ENCODE measurements around the gene MAL.

MAL gene

DNA sequence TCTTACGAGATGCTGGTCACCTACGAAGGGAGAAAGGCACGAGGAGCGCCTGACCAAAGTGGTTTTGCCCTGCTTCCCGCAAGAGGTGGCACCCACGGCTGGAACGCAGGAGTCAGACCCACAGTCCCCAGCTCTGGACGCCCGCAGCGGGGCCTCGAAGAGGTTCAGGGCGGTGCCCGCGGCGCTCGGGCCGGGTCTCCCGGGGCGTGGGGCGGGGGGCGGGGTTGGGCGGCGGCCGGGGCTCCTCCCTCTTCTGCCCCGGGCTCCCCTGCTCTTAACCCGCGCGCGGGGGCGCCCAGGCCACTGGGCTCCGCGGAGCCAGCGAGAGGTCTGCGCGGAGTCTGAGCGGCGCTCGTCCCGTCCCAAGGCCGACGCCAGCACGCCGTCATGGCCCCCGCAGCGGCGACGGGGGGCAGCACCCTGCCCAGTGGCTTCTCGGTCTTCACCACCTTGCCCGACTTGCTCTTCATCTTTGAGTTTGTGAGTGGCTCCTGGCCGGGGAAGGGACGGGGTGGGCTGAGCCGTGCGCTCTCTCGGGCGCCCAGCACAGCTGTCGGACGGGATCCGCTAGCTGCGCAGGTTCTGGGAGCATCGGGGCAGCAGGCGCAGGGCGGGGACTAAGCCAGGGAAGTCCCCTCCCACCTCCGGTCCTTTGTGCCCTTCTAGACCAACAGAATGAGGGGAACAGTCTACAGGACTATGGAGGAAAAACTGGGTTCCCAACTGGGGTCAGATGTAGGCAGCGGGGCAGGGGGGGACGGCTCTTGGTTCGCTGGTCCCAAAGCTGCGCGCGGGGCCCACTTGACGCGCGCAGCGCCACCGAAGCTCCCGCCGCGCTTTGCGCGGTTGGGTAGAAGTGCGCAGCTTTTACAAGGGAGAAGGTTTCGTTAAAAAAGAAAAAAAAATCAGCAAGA, at the start of gene MAL:
Gene MAL (plus strand): TSS at position 303 of the 914 bp plus-strand sequence. CDS start 85 bp downstream, at position 388.
- peaks cover 81% of the 10 kb centered on the region for H3K27me3 ChIP-seq (ENCODE audit: insufficient read depth, low read length)
- H2AFZ ChIP-seq (ENCODE audit: low read depth, low read length), result peak within 1 kb of the TSS; percentile 82
- no peaks in the 10 kb centered on the region for H3K36me3 ChIP-seq (ENCODE audit: insufficient read depth, low read length)
- peak within 1 kb of the TSS; percentile 45 for H3K4me3 ChIP-seq (ENCODE audit: low read length)
- no peaks in the 10 kb centered on the region for H3K9me3 ChIP-seq (ENCODE audit: low read length)
- no peaks in the 10 kb centered on the region for H3K4me1 ChIP-seq (ENCODE audit: insufficient read depth, low read length)

DNA sequence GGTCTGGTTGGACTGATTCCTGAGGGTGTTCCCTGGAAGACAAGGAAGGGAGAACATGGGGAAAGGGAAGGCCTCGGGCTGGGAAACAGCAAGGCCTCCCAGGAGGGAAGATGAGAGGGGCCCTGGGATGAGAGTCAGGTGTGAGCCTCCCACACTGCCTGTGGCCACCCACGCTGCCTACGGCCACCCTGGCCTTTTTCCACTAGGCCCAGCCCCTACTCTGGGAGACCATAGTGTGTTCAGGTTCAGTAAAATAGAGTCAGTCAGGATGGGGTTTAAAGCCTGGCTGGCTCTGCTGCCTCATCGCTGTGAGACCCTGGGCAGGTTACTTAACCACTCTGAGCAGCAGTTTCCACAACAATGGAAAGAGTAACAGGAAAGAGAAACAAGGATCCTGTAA, 47.7 kb upstream of the MAL start:
- no peaks in the 10 kb centered on the region for H3K9me3 ChIP-seq (ENCODE audit: low read length)
- no peaks in the 10 kb centered on the region for H3K27me3 ChIP-seq (ENCODE audit: insufficient read depth, low read length)
- H3K4me1 ChIP-seq (ENCODE audit: insufficient read depth, low read length), result no peaks in the 10 kb centered on the region
- H3K4me3 ChIP-seq (ENCODE audit: low read length), result no peak overlapping the region
- H3K36me3 ChIP-seq (ENCODE audit: insufficient read depth, low read length), result no peaks in the 10 kb centered on the region
- H2AFZ ChIP-seq (ENCODE audit: low read depth, low read length), result no peak overlapping the region

DNA sequence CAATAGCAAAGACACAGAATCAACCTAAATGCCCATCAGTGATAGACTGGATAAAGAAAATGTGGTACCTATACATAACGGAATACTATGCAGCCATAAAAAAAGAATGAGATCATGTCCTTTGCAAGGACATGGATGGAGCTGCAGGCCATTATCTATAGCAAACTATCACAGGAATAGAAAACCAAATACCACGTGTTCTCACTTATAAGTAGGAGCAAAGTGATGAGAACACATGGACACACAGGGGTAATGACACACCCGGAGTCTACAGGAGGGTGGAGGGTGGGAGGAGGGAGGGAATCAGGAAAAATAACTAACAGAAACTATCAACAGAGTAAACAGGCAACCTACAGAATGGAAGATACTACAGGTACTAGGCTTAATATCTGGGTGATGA, 46.6 kb upstream of the MAL start:
- Histone ChIP-seq H2AFZ (ENCODE audit: low read depth, low read length) (no peak overlapping the region), H3K9me3 (ENCODE audit: low read length) (no peaks in the 10 kb centered on the region), H3K27me3 (ENCODE audit: insufficient read depth, low read length) (no peaks in the 10 kb centered on the region), H3K4me3 (ENCODE audit: low read length) (no peak overlapping the region), H3K36me3 (ENCODE audit: insufficient read depth, low read length) (no peaks in the 10 kb centered on the region), H3K4me1 (ENCODE audit: insufficient read depth, low read length) (no peaks in the 10 kb centered on the region)

DNA sequence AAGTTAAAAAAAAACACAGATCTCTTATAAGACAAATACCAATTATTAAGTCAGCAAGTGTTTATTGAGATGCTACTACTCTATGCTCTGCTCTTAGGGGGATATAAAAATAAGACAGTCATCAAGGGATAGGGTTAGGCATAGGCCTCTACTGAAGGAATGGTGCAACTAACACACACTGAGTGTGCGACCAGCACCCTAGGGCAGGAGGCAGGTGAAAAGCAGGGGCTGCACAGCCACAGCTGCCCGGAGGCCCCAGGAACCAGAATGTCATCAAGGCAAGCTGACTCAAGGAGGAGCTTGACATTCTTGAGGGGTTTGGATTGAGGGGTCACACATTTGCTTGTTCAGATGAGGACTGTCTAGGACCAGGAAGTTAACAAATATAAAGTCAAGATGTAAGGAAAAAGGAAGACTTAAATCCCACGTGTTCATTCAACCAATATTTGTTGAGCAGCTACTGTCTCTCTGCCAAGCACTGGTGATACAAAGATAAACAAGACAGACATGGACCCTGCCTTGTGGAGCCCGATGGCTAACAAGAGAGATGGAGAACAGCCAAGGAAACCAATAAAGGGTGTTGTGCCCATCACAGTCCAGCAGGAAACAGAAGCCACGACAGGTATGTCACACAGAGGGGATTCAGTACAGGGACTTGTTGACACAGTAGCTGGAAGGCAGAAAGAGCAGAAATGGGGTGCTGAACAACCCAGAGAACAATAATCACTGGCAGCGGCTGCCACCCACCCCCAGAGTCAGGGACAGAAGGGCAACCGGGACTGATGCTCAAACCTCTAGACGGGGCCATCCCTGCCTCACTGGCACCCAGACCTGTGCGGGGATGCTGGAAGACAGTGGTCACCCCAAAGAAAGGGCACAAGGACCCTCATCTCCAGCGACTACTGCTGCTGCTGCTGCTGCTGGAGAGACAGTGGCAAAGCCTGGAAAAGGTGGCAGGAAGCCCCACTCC, 45.8 kb upstream of the MAL start:
- no peaks in the 10 kb centered on the region for H3K36me3 ChIP-seq (ENCODE audit: insufficient read depth, low read length)
- no peaks in the 10 kb centered on the region for H3K9me3 ChIP-seq (ENCODE audit: low read length)
- H3K4me3 ChIP-seq (ENCODE audit: low read length), result no peak overlapping the region
- H3K4me1 ChIP-seq (ENCODE audit: insufficient read depth, low read length), result no peaks in the 10 kb centered on the region
- no peaks in the 10 kb centered on the region for H3K27me3 ChIP-seq (ENCODE audit: insufficient read depth, low read length)
- no peak overlapping the region for H2AFZ ChIP-seq (ENCODE audit: low read depth, low read length)

DNA sequence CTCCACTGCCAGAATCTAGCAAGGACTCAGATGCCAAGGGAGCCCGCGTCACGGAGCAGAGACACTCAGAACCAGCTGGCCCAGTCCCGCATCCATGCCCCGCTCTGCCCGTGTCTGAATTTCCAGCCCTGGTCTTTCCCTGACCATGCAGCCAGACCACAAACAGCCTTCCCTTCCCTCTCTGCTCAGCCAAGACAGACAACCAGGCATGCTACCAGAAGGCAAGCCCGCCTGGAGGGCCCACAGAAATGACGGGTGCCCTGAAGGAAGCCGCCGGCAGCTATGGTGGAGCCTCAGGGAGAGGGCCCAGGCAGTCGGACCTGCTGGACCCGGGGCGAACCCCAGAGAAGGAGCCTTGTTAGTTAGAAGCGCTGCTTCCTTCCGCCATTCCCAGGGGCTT, 45.1 kb upstream of the MAL start:
- H3K9me3 ChIP-seq (ENCODE audit: low read length), result no peaks in the 10 kb centered on the region
- H3K4me3 ChIP-seq (ENCODE audit: low read length), result no peak overlapping the region
- no peaks in the 10 kb centered on the region for H3K4me1 ChIP-seq (ENCODE audit: insufficient read depth, low read length)
- no peak overlapping the region for H2AFZ ChIP-seq (ENCODE audit: low read depth, low read length)
- H3K27me3 ChIP-seq (ENCODE audit: insufficient read depth, low read length), result no peaks in the 10 kb centered on the region
- H3K36me3 ChIP-seq (ENCODE audit: insufficient read depth, low read length), result no peaks in the 10 kb centered on the region

DNA sequence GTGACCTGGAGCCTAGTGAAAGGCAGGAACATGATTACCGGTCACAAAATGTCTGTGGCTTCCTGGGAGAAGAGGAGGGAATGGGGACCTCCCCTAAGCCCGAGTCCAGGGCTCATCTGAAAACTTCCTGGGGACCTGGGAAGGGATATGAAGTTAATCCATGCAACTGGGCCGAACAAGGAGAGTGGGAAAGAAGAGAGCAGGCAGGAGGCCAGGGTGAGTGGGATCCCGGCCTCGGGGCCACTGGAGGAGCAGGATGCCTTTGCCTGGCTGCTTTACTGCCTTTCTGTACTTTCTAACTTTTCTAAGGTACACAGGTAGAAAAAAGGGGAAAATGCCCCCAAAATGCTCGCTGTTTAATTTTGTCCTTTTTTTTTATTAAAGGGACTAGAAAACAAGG, 43.4 kb upstream of the MAL start:
- no peaks in the 10 kb centered on the region for H3K9me3 ChIP-seq (ENCODE audit: low read length)
- H3K4me3 ChIP-seq (ENCODE audit: low read length), result no peak overlapping the region
- no peaks in the 10 kb centered on the region for H3K4me1 ChIP-seq (ENCODE audit: insufficient read depth, low read length)
- no peaks in the 10 kb centered on the region for H3K36me3 ChIP-seq (ENCODE audit: insufficient read depth, low read length)
- H2AFZ ChIP-seq (ENCODE audit: low read depth, low read length), result no peak overlapping the region
- no peaks in the 10 kb centered on the region for H3K27me3 ChIP-seq (ENCODE audit: insufficient read depth, low read length)

DNA sequence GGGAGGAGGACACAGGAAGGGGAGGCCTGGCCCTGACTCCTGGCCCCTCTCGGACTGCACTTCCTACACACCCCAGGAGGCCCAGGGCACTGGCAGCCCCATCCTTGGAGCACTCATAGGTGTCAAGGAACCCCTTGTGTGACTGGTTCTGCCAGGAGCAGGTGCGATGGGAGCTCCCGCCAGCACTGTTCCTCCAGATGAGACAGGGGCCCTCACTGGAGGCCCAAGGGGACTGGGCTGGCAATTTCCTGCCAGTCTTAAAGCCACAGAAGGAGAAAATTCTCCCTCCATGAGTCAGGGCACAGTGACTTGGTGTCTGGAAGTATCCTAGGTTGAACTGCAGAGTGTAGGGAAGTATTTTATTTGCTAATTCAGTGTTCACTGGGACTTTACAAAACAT, 42.8 kb upstream of the MAL start:
- Histone ChIP-seq H2AFZ (ENCODE audit: low read depth, low read length) (no peak overlapping the region), H3K4me1 (ENCODE audit: insufficient read depth, low read length) (no peaks in the 10 kb centered on the region), H3K27me3 (ENCODE audit: insufficient read depth, low read length) (no peaks in the 10 kb centered on the region), H3K36me3 (ENCODE audit: insufficient read depth, low read length) (no peaks in the 10 kb centered on the region), H3K4me3 (ENCODE audit: low read length) (no peak overlapping the region), H3K9me3 (ENCODE audit: low read length) (no peaks in the 10 kb centered on the region)

DNA sequence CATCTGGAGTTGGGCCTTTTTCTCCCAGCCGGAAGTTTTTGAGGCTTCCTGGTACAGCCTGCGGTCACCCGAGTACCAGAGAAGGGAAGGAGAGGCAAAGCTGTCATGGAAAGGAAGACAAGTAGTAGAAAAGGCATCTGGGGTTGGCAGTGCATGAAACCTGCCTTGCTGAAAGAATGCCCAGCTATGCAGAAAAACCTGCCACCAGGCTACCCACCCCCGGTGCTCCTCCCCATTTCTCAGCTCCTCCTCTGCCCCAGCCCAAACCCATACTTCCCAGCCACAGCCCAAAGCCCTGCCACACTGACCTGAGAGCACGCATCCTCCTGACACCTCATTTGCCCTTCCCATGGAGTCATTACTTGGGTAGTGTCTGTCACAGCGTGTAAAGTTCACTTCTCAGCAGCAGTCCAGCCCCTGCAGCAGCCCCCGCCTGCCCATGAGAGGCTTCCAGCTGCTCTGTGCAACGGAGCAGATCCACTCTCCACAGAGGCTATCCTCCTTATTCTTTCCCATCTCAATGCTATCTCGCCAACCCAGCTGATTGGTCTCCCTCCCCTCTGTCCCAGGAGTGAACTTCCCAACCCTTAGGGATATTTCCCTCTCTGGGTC, 40.4 kb upstream of the MAL start:
- Histone ChIP-seq H3K36me3 (ENCODE audit: insufficient read depth, low read length) (no peaks in the 10 kb centered on the region), H3K4me1 (ENCODE audit: insufficient read depth, low read length) (peaks cover 8% of the 10 kb centered on the region), H2AFZ (ENCODE audit: low read depth, low read length) (no peak overlapping the region), H3K27me3 (ENCODE audit: insufficient read depth, low read length) (no peaks in the 10 kb centered on the region), H3K9me3 (ENCODE audit: low read length) (no peaks in the 10 kb centered on the region), H3K4me3 (ENCODE audit: low read length) (no peak overlapping the region)

DNA sequence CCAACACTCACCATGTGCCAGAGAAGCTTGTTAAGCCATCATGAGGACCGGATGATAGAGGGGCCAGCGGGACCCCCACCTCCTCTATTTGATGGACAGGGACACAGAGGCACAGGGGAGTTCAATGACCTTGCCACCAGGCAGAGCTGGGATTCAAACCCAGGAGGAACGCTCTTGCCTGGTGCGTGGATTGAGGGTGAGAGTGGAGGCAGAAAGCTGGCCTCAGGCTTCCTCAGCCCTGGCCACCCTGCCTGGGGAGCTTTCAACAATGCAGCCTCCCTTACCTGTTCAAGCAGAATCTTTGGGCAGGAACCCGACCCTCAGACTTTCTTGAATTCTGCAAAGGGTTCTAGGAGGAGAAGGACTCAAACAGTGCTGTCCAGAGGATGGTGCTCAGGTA, 39.9 kb upstream of the MAL start:
- H3K4me3 ChIP-seq (ENCODE audit: low read length), result no peak overlapping the region
- no peak overlapping the region for H2AFZ ChIP-seq (ENCODE audit: low read depth, low read length)
- H3K27me3 ChIP-seq (ENCODE audit: insufficient read depth, low read length), result no peaks in the 10 kb centered on the region
- H3K36me3 ChIP-seq (ENCODE audit: insufficient read depth, low read length), result no peaks in the 10 kb centered on the region
- H3K4me1 ChIP-seq (ENCODE audit: insufficient read depth, low read length), result peaks cover 8% of the 10 kb centered on the region
- H3K9me3 ChIP-seq (ENCODE audit: low read length), result no peaks in the 10 kb centered on the region

DNA sequence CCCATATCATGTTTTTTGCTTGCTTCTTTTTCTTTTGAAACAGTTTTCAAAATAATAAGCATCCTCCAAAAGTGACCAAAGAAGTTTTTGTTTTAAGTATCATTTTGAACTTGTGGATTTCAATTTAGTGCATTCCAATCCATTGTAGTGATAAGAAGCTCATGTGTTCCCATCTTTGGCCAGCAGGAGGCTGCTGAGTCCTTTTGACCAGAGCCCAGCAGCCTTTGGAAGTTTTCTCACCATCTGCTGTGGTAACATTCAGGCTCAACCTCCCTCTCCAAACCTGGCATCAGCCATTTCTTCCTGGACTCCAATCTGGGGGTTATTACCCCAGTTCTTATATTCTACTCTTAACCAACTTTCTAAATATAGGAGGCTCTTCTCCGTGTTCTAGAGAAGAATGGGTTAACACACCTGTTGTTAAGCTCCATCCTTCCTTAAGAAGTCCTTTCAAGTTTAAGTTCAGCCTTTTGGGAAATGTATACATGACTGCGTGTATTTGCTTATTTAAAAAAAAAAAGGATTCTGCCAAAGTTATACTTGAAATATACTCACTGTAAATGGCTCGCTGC, 39.0 kb upstream of the MAL start:
- H2AFZ ChIP-seq (ENCODE audit: low read depth, low read length), result no peak overlapping the region
- H3K9me3 ChIP-seq (ENCODE audit: low read length), result no peaks in the 10 kb centered on the region
- no peaks in the 10 kb centered on the region for H3K27me3 ChIP-seq (ENCODE audit: insufficient read depth, low read length)

DNA sequence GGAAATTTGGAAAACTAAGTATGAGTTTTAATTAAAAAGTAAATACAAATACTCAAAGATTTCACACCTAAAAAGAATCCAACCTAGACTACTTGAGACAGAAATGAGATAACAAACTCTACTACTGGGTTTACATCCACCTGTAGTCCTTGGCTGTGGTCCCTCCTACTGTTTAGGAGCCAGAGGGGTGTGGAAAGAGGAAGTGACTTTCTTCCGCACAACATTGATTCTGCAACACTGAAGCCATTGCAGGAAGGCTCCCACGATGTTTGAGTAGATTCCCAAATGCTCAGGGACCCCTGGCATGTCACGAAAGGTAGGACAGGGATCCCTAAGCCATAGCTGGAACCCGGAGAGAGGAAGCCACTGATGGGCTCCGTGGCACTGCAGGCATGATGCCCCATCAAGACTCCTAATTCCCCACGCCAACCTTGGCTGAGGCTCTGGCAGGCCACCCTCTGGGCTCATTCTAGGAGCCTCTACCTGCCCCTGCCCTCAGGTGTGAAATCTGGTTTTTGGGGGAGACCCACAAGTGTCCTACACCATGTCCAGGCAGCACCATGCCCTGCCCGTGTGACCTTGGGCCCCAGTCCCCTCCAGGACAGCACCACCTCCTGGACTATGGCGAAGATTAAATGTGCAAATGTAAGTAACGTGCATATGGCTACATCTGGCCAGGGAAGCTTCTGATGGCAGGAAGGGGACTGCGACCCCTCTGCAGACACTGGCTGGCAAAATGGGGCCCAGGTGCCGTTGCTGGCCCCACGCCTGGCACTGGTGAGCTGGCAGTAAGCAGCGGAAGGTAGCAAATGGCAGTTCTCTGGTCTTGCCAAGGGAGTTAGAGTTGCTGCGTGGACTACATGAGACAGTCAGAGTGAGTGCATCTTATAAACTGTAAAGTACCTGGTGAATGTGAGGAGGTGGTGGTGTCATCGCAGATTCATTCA, 38.2 kb upstream of the MAL start:
- Histone ChIP-seq H3K36me3 (ENCODE audit: insufficient read depth, low read length) (no peaks in the 10 kb centered on the region), H3K4me3 (ENCODE audit: low read length) (no peak overlapping the region), H3K9me3 (ENCODE audit: low read length) (no peaks in the 10 kb centered on the region), H3K27me3 (ENCODE audit: insufficient read depth, low read length) (no peaks in the 10 kb centered on the region), H3K4me1 (ENCODE audit: insufficient read depth, low read length) (peaks cover 8% of the 10 kb centered on the region), H2AFZ (ENCODE audit: low read depth, low read length) (no peak overlapping the region)

More for the DNA sequence above, 39.0 kb upstream of the MAL start:
- Histone ChIP-seq H3K4me1 (ENCODE audit: insufficient read depth, low read length) (peaks cover 8% of the 10 kb centered on the region), H3K4me3 (ENCODE audit: low read length) (no peak overlapping the region), H3K36me3 (ENCODE audit: insufficient read depth, low read length) (no peaks in the 10 kb centered on the region)

DNA sequence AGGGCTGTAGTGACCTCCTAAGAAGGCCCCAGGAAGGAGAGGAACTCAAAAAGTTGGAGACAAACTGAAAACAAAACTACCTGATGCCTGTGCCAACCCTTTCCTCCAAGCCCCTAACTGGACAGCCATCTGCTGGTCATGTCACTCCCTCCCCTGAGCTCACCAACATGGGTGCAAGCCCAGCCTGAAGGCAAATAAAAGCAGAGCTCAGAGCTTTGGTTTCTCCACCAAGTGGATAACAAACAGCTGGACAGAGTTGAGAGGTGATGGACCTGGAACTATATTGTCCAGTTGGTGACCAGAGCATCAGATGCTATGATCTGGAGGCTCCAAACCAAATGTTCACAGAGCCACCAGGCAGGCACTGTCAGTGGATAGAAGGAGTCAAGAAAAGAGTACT, 34.6 kb upstream of the MAL start:
- H3K27me3 ChIP-seq (ENCODE audit: insufficient read depth, low read length), result no peaks in the 10 kb centered on the region
- H3K36me3 ChIP-seq (ENCODE audit: insufficient read depth, low read length), result no peaks in the 10 kb centered on the region
- H3K4me1 ChIP-seq (ENCODE audit: insufficient read depth, low read length), result peaks cover 19% of the 10 kb centered on the region
- no peak overlapping the region for H2AFZ ChIP-seq (ENCODE audit: low read depth, low read length)
- no peaks in the 10 kb centered on the region for H3K9me3 ChIP-seq (ENCODE audit: low read length)
- H3K4me3 ChIP-seq (ENCODE audit: low read length), result no peak overlapping the region

Measured in neuron (in vitro differentiated cells).